Caco-2 (cell line): ENCODE data around the gene ZNF319. TPM values are rescaled to one million over a fixed set of nuclear protein-coding genes. Genes with fewer than 3 reads are reported as not detected.

ENCODE experiments used
- Bru-seq: library from RNA; stranded (reverse); fragments of 400-500 nt; gene quantifications from one replicate; lab custom pipeline; 2021; lab: Mats Ljungman, UMichigan
- BruChase-seq, 2 experiments: library from RNA; stranded (reverse); fragments of 400-500 nt; gene quantifications; one replicate each; lab custom pipeline; 2021; lab: Mats Ljungman, UMichigan
- BruUV-seq: library from RNA; stranded (reverse); fragments of 400-500 nt; replicated peaks from 2 replicates; lab custom pipeline; 2021; lab: Mats Ljungman, UMichigan
- CTCF ChIA-PET: fragments of 300-600 bp; sonication (Branson Sonifier 250); formaldehyde crosslinking; loops from one replicate; lab custom pipeline; 2022; ENCODE audit warnings: antibody characterized with exemption; lab: Charles Lee
- POLR2A ChIA-PET: fragments of 300-600 bp; sonication (Branson Sonifier 250); formaldehyde crosslinking; loops from one replicate; lab custom pipeline; 2022; ENCODE audit warnings: antibody characterized with exemption; lab: Charles Lee
- DNase-seq, 2 experiments: peaks; one replicate each; pipeline versions ENCODE4 v3.0.0 to v3.0.0-alpha.2; 2020 to 2022
- H3K27me3 ChIP-seq: replicated peaks from 2 replicates; pipeline ENCODE4 v1.6.0; 2011; ENCODE audit warnings: low read length; ENCODE audit not compliant: control insufficient read depth, insufficient read depth
- H3K36me3 ChIP-seq: 2 replicates; pipeline ENCODE4 v1.5.1; 2011; ENCODE audit warnings: low read length; ENCODE audit not compliant: control insufficient read depth, insufficient read depth
- H3K4me1 ChIP-seq: fragments of 250-450 bp; sonication (Bioruptor Pico); 2 replicates; pipeline ENCODE4 v1.5.1; 2020; ENCODE audit warnings: mild to moderate bottlenecking
- H3K4me3 ChIP-seq: 2 replicates; pipeline ENCODE4 v1.5.1; 2011; ENCODE audit warnings: low read depth, mild to moderate bottlenecking, control low read depth, low read length
- H3K9me3 ChIP-seq: fragments of 250-450 bp; sonication (Bioruptor Pico); 2 replicates; pipeline ENCODE4 v1.5.1; 2020; ENCODE audit warnings: mild to moderate bottlenecking, moderate library complexity
- H3K27ac Mint-ChIP-seq: one replicate; pipeline ENCODE4 v1.8.0; 2022; ENCODE audit warnings: mixed read lengths; ENCODE audit not compliant: unreplicated experiment
- H3K27me3 Mint-ChIP-seq: one replicate; pipeline ENCODE4 v1.8.0; 2022; ENCODE audit warnings: mixed read lengths; ENCODE audit not compliant: insufficient read depth, unreplicated experiment
- H3K36me3 Mint-ChIP-seq: one replicate; pipeline ENCODE4 v1.8.0; 2022; ENCODE audit warnings: mild to moderate bottlenecking, mixed read lengths; ENCODE audit not compliant: insufficient read depth, unreplicated experiment
- H3K4me1 Mint-ChIP-seq: one replicate; pipeline ENCODE4 v1.8.0; 2022; ENCODE audit warnings: low read depth, mixed read lengths; ENCODE audit not compliant: unreplicated experiment
- H3K4me3 Mint-ChIP-seq: one replicate; pipeline ENCODE4 v1.8.0; 2022; ENCODE audit warnings: mild to moderate bottlenecking, moderate library complexity, mixed read lengths; ENCODE audit not compliant: unreplicated experiment
- H3K9me3 Mint-ChIP-seq: one replicate; pipeline ENCODE4 v1.8.0; 2022; ENCODE audit warnings: mixed read lengths; ENCODE audit not compliant: unreplicated experiment
- CTCF ChIP-seq, 2 experiments: fragments of 200-600 bp in 1 of 2; IDR thresholded peaks; 1 replicate in 1 of 2; 2 replicates in 1 of 2; pipeline versions ENCODE4 v1.5.1 to v1.8.0; 2011 to 2022; ENCODE audit warnings: antibody characterized with exemption in 1 of 2, control low read depth in 1 of 2, inconsistent platforms in 1 of 2, low read depth in 1 of 2, low read length in 1 of 2, mild to moderate bottlenecking in 1 of 2, moderate library complexity in 1 of 2; ENCODE audit not compliant: insufficient read depth in 1 of 2, severe bottlenecking in 1 of 2, unreplicated experiment in 1 of 2
- intact Hi-C: fragments of 100-400 bp; cut with micrococcal nuclease; formaldehyde crosslinking; loops from one replicate; pipeline ENCODE4 v1.10.0; 2022; ENCODE audit not compliant: unreplicated experiment
- long read RNA-seq: library from polyadenylated mRNA; stranded (forward); transcript quantifications from one replicate; pipeline ENCODE4 v2.0.0, GENCODE V29; 2022
- total RNA-seq: library from RNA; stranded (reverse); gene quantifications from 2 replicates; pipeline ENCODE4 v1.2.3, GENCODE V29; 2022

The ZNF319 gene
- total RNA-seq (13.3 and 16.3 TPM in 2 replicates), Bru-seq, nascent RNA (percentile 66 among the genes with signal in this experiment), BruChase-seq, experiment 1, labeled RNA remaining after a 2-hour chase (percentile 73 among the genes with signal in this experiment), BruChase-seq, experiment 2, labeled RNA remaining after a 6-hour chase (percentile 59 among the genes with signal in this experiment)
- long read RNA-seq, partial matches to known transcripts = 0 of 6 reads
- long read RNA-seq, other reads (novel, unspliced or antisense) = 5 of 6 reads

GRCh38 chr16:57999971-58000705 is at the start of gene ZNF319:
Gene ZNF319, minus strand, starts transcription at chr16:58000672. Its CDS starts 2,407 bp downstream, at chr16:57998265.
- ChIA-PET POLR2A (interaction anchor here (0.9 to 1.6 kb wide), 2 partner anchors 9 to 26 kb away, joined by 3 to 6 read pairs; partner anchors contain the start of gene MMP15), CTCF (interaction anchor here (0.6 to 2.4 kb wide), 13 partner anchors 12 to 424 kb away, joined by 3 to 13 read pairs (median 3); partner anchors contain the start of gene MMP15)
- H3K4me3 ChIP-seq = peak within 1 kb of the TSS; percentile 88
- DNase-seq = no peak
- no peak for TF ChIP-seq CTCF (IDR thresholded peaks at IDR 0.05; ENCODE audit: insufficient read depth in 1 of 2, low read depth in 1 of 2, low read length in 1 of 2, severe bottlenecking in 1 of 2, unreplicated experiment in 1 of 2)
- no TSS peak for BruUV-seq
- intact Hi-C loops = loop anchor here (1.0 to 5.0 kb wide), 3 partner anchors 101 to 223 kb away; no protein-coding TSS in a partner anchor
- no peaks in the 10 kb centered on the region for H3K36me3 ChIP-seq
- no peaks in the 10 kb centered on the region for H3K9me3 ChIP-seq
- H3K4me1 Mint-ChIP-seq = no peaks in the 10 kb centered on the region
- no peaks in the 10 kb centered on the region for H3K27me3 ChIP-seq
- H3K4me1 ChIP-seq = peaks cover 17% of the 10 kb centered on the region
- H3K9me3 Mint-ChIP-seq = no peaks in the 10 kb centered on the region
- H3K27me3 Mint-ChIP-seq = no peaks in the 10 kb centered on the region
- H3K27ac Mint-ChIP-seq = peak within 1 kb of the TSS; percentile 73
- H3K36me3 Mint-ChIP-seq = peaks cover 35% of the 10 kb centered on the region
- H3K4me3 Mint-ChIP-seq = peak within 1 kb of the TSS; percentile 96

- Mint-ChIP-seq H3K4me1 (peaks cover 5% of the 10 kb centered on the region), H3K36me3 (no peaks in the 10 kb centered on the region), H3K4me3 (no peak overlapping the region), H3K27ac (peak overlapping the region; percentile 20), H3K9me3 (no peaks in the 10 kb centered on the region), H3K27me3 (no peaks in the 10 kb centered on the region)
- intact Hi-C loops = no loop called here
- H3K4me3 ChIP-seq = no peak overlapping the region
- H3K36me3 ChIP-seq = no peaks in the 10 kb centered on the region
- peaks cover 14% of the 10 kb centered on the region; the same call in 1 of the 2 replicates for H3K4me1 ChIP-seq
- ChIA-PET POLR2A (interaction anchor here (0.5 kb wide), 1 partner anchor 51 kb away, joined by 6 read pairs; no protein-coding TSS in a partner anchor), CTCF (interaction anchor here (0.6 to 1.8 kb wide), 2 partner anchors 52 to 80 kb away, joined by 3 to 4 read pairs; partner anchors contain the start of gene CFAP20)
- no peaks in the 10 kb centered on the region for H3K27me3 ChIP-seq
- peak in 1 of 2 experiments; percentile 42 for DNase-seq
- TF ChIP-seq CTCF (IDR thresholded peaks at IDR 0.05; ENCODE audit: insufficient read depth in 1 of 2, low read depth in 1 of 2, low read length in 1 of 2, severe bottlenecking in 1 of 2, unreplicated experiment in 1 of 2) = no peak
- H3K9me3 ChIP-seq = no peaks in the 10 kb centered on the region
- no TSS peak for BruUV-seq
Measured at GRCh38 chr16:58049232-58050185, 49.0 kb upstream of the ZNF319 start.
